Measurements from ENCODE around the gene DEFB118.

Gene DEFB118

DNA sequence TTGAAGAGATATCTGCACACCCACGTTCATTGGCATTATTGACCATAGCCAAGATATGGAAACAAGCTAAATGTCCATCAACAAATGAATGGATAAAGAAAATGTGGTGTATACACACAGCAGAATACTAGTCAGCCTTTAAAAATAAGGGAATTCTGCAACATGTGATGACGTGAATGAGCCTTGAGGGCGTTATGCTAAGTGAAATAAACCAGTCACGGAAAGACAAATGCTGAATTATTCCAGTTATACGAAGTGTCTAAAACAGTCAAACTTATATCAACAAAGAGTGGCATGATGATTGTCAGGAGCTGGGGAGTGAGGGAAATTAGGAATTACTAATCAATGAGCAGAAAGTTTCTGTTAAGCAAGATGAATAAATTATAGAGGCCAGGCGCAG is 46.0 kb downstream of the DEFB118 start:
- no peak for DNase-seq (ENCODE audit: low read depth)
- TF ChIP-seq, protein P1, sequence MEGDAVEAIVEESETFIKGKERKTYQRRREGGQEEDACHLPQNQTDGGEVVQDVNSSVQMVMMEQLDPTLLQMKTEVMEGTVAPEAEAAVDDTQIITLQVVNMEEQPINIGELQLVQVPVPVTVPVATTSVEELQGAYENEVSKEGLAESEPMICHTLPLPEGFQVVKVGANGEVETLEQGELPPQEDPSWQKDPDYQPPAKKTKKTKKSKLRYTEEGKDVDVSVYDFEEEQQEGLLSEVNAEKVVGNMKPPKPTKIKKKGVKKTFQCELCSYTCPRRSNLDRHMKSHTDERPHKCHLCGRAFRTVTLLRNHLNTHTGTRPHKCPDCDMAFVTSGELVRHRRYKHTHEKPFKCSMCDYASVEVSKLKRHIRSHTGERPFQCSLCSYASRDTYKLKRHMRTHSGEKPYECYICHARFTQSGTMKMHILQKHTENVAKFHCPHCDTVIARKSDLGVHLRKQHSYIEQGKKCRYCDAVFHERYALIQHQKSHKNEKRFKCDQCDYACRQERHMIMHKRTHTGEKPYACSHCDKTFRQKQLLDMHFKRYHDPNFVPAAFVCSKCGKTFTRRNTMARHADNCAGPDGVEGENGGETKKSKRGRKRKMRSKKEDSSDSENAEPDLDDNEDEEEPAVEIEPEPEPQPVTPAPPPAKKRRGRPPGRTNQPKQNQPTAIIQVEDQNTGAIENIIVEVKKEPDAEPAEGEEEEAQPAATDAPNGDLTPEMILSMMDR (IDR thresholded peaks at IDR 0.05; ENCODE audit: low read depth, low read length, missing control alignments): no peak
- no peak overlapping the region for H3K4me3 ChIP-seq (ENCODE audit: low read depth, low read length)

DNA sequence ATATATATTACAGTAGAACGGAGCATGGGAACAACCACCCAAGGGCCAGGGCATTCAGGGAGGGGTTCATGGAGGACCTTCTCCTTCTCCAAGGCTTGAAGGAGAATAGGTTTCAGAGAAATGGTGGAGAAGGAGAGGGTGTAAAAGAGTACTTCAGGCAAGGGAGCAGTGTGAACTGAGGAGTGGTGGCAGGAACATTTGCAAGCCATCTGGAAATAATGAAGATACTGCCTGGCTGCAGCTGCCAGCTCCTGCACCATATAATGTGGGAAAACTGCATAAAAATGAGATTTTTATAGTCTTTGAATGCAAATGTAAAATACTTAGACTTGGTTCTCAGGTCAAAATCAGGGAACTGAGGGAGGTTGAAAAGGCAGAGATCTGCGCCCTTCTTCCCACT is 47.3 kb downstream of the DEFB118 start:
- no peak overlapping the region for H3K4me3 ChIP-seq (ENCODE audit: low read depth, low read length)
- DNase-seq (ENCODE audit: low read depth): no peak
- TF ChIP-seq, protein P1 (IDR thresholded peaks at IDR 0.05; ENCODE audit: low read depth, low read length, missing control alignments): no peak

DNA sequence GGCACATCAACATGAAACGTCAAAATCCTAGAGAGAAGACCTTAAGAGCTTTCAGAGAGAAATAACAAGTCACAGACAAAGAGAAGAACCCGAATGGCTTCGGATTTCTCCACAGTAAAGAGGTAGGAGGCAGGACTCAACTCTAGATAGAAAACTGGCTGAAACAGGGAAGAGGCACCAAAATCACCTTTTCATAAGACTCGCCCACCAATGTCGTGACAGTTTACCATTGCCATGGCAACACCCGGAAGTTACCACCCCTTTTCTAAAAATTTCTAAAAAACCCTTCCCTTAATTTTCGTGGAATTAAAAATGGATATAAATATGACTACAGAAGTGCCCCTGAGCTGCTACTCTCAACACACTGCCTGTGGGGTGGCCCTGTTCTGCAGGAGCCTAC is 49.9 kb downstream of the DEFB118 start:
- DNase-seq (ENCODE audit: low read depth): no peak
- no peak overlapping the region for H3K4me3 ChIP-seq (ENCODE audit: low read depth, low read length)
- TF ChIP-seq, protein P1 (IDR thresholded peaks at IDR 0.05; ENCODE audit: low read depth, low read length, missing control alignments): no peak

Measured in GM12864 (cell line).